ENCODE measurements around the gene UNC13C. TPM values are rescaled to one million over a fixed set of nuclear protein-coding genes. Genes with fewer than 3 reads are reported as not detected.

Gene UNC13C
- polyA plus RNA-seq, 1 donor from 2014 or later, result 0.16 TPM

DNA sequence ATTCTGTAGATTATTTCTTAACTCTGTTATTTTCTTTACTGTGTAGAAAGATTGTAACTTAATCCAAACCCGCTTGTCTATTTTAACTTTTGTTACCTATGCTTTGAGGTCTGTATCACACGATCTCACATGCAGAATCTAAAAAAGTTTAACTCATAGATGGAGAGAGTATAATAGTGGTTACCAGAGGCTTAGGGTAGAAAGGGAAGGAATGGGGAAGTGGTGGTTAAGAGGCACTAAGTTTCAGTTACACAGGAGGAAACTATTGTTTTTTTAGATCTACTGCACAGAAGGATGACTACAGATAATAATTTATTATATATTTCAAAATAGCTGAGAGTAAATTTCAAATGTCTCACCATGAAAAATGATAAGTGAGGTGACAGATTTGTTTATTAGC is 703.3 kb downstream of the UNC13C start:
- no peaks in the 10 kb centered on the region for H3K4me1 Mint-ChIP-seq
- no peaks in the 10 kb centered on the region for H3K27me3 Mint-ChIP-seq
- H3K36me3 Mint-ChIP-seq, result no peaks in the 10 kb centered on the region
- no peak overlapping the region for H3K27ac Mint-ChIP-seq
- H3K9me3 Mint-ChIP-seq, result peaks cover 0 to 2% (median 0%) of the 10 kb centered on the region in 3 donors
- no peak overlapping the region for H3K4me3 Mint-ChIP-seq

Other genes starting within 250 kb of the UNC13C start
- 0.04 TPM for gene WDR72, start 218.8 kb upstream of the UNC13C start, polyA plus RNA-seq